MM.1S (cell line): ENCODE results near the gene GRK2.

Experiments used
- CTCF ChIP-seq: fragments of 300-600 bp; sonication (generic); IDR thresholded peaks from 2 replicates; pipeline ENCODE4 v1.5.1; 2016; ENCODE audit warnings: antibody characterized with exemption, low read length, mixed read lengths
- EZH2phosphoT487 ChIP-seq: fragments of 300-600 bp; sonication (generic); IDR thresholded peaks from 2 replicates; pipeline ENCODE4 v1.6.1; 2018; ENCODE audit warnings: antibody characterized with exemption, low read length

- TF ChIP-seq CTCF (no peak), EZH2phosphoT487 (no peak)
Observed at GRCh38 chr11:67312187-67313021, 46.1 kb downstream of the GRK2 start.
